GM19452 (cell line): ENCODE measurements around the gene IGFLR1.

ENCODE experiments used
- ATAC-seq: cut with Tn5 transposase; IDR thresholded peaks from one replicate; pipeline ENCODE4 v1.9.1; 2021; ENCODE audit not compliant: unreplicated experiment

Gene IGFLR1

GRCh38 chr19:35742121-35742724 lies at the start of gene IGFLR1:
TSS of gene IGFLR1 (minus strand) at chr19:35742452. CDS start at chr19:35741180, 1,272 bp downstream.
- ATAC-seq: no peak

GRCh38 chr19:35791814-35792279 lies 49.6 kb upstream of the IGFLR1 start:
- ATAC-seq: no peak

- ATAC-seq: no peak
These were observed 48.9 kb upstream of the IGFLR1 start for GRCh38 chr19:35790981-35791813.

GRCh38 chr19:35789978-35790944 lies 48.0 kb upstream of the IGFLR1 start:
- ATAC-seq: no peak

GRCh38 chr19:35789195-35789977 lies 47.1 kb upstream of the IGFLR1 start:
- ATAC-seq: no peak

- ATAC-seq: no peak
These were observed 46.1 kb upstream of the IGFLR1 start for GRCh38 chr19:35788205-35788960.

GRCh38 chr19:35787227-35787799 lies 45.1 kb upstream of the IGFLR1 start:
- ATAC-seq: no peak

GRCh38 chr19:35786299-35787160 lies 44.3 kb upstream of the IGFLR1 start:
- ATAC-seq: no peak

- no peak for ATAC-seq
These were observed 43.0 kb upstream of the IGFLR1 start for GRCh38 chr19:35785339-35785627.

- no peak for ATAC-seq
These were observed 42.5 kb upstream of the IGFLR1 start for GRCh38 chr19:35784503-35785338.

GRCh38 chr19:35783469-35784434 lies 41.5 kb upstream of the IGFLR1 start:
- no peak for ATAC-seq

- no peak for ATAC-seq
These were observed 40.3 kb upstream of the IGFLR1 start for GRCh38 chr19:35782589-35782988.

- ATAC-seq: no peak
These were observed 39.4 kb upstream of the IGFLR1 start for GRCh38 chr19:35781650-35782049.

GRCh38 chr19:35780717-35781116 lies 38.5 kb upstream of the IGFLR1 start:
- ATAC-seq: no peak

- ATAC-seq: no peak
These were observed 37.8 kb upstream of the IGFLR1 start for GRCh38 chr19:35780058-35780457.

GRCh38 chr19:35779033-35779432 lies 36.8 kb upstream of the IGFLR1 start:
- no peak for ATAC-seq

GRCh38 chr19:35777961-35778360 lies 35.7 kb upstream of the IGFLR1 start:
- no peak for ATAC-seq
